Thyroid gland (tissue), 4 donors: ENCODE measurements around the gene DLG2. TPM values are rescaled to one million over a fixed set of nuclear protein-coding genes. Genes with fewer than 3 reads are reported as not detected.

Experiments
- DNase-seq, 2 donors: peaks; one replicate each; pipeline ENCODE4 v3.0.0-alpha.2; 2019
- H3K27ac ChIP-seq, 3 donors: fragments of 200-600 bp; sonication (generic); 1 replicate in 2 of 3; 2 replicates in 1 of 3; pipeline ENCODE4 v1.5.1; 2016 to 2019; ENCODE audit warnings: mild to moderate bottlenecking in 1 of 3, moderate library complexity in 1 of 3
- H3K27me3 ChIP-seq: fragments of 200-600 bp; sonication (generic); one replicate; pipeline ENCODE4 v1.5.1; 2019
- H3K36me3 ChIP-seq, 2 donors: fragments of 200-600 bp; sonication (generic); one replicate each; pipeline ENCODE4 v1.5.1; 2016 to 2019
- H3K4me1 ChIP-seq, 2 donors: fragments of 200-600 bp; sonication (generic); one replicate each; pipeline ENCODE4 v1.5.1; 2017 to 2019
- H3K4me3 ChIP-seq, 3 donors: fragments of 200-600 bp; sonication (generic); replicated peaks in 1 of 3; 1 replicate in 2 of 3; 2 replicates in 1 of 3; pipeline ENCODE4 v1.5.1; 2016; ENCODE audit warnings: mild to moderate bottlenecking in 1 of 3
- H3K9me3 ChIP-seq: fragments of 200-600 bp; sonication (generic); one replicate; pipeline ENCODE4 v1.5.1; 2017
- POLR2A ChIP-seq, 2 donors: fragments of 450-650 bp; IDR thresholded peaks; one replicate each; pipeline ENCODE4 v1.6.1; 2017; ENCODE audit warnings: antibody characterized with exemption in 2 of 2, mild to moderate bottlenecking in 2 of 2, moderate library complexity in 1 of 2
- WGBS, 2 donors: methylation state at CpG; one replicate each; pipeline ENCODE4 v1.1.5; 2017; 5-methylcytosine and 5-hydroxymethylcytosine counted together
- intact Hi-C: fragments of 100-400 bp; cut with DNase I; formaldehyde crosslinking; loops from one replicate; pipeline ENCODE4 v1.15.1; 2023
- total RNA-seq, 4 donors: library from RNA; depleted of rRNA; stranded (reverse); fragments of >200 nt; gene quantifications; one replicate each; pipeline ENCODE4 v1.2.3, GENCODE V29; 2016
- TF ChIP-seq, protein P1 (sequence below), 6 experiments: fragments of 200-600 bp in 3 of 6; fragments of 450-650 bp in 3 of 6; sonication (generic) in 3 of 6; IDR thresholded peaks; one replicate each; pipeline ENCODE4 v1.5.1; 2016 to 2019; ENCODE audit warnings: antibody characterized with exemption in 6 of 6, mild to moderate bottlenecking in 2 of 6, inconsistent platforms in 1 of 6, moderate library complexity in 1 of 6

DLG2 gene
- total RNA-seq, 4 donors from 2014 or later: 29.4 to 79.4 (median 42.4) TPM

DNA sequence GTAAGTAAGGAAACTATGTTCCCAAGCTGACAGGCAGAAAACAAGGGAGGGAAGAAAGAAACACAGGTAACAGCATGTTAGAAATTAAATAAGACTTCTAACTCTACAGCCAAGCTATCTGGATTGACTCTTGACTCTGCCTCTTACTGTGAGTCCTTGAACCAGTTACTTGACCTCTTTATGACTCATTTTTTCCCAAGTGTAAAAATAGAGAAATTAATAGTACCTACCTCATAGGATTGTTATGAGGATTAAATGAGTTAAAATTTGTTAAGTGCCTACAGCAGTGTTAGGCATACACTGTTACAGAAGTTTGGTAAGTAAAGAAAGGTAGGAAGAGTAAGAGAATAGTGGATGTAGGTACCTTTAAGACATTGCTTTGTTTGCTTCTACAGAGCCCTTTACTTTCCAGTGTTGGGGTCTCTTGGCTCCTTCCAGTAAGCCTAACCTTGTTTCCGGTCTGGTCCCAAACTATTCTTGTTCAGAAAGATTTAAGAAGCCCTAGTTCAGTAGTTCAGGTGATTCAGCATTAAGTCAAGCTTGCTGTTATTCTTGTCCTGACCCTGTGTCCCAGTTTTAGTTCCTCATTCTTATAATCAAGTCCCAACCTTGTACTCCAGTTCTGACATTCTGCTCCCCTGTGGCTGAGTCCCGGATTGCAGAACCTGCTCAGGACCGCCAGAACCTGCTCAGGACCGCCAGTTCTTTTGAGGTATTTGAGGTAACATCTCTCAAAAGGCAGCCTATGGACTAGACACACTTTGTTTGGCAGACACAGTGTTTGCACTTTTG is 1377.6 kb downstream of the DLG2 start:
- H3K27me3 ChIP-seq: no peaks in the 10 kb centered on the region
- peak overlapping the region in 2 of 3 donors; percentile 3 to 29 for H3K27ac ChIP-seq
- TF ChIP-seq, protein P1, sequence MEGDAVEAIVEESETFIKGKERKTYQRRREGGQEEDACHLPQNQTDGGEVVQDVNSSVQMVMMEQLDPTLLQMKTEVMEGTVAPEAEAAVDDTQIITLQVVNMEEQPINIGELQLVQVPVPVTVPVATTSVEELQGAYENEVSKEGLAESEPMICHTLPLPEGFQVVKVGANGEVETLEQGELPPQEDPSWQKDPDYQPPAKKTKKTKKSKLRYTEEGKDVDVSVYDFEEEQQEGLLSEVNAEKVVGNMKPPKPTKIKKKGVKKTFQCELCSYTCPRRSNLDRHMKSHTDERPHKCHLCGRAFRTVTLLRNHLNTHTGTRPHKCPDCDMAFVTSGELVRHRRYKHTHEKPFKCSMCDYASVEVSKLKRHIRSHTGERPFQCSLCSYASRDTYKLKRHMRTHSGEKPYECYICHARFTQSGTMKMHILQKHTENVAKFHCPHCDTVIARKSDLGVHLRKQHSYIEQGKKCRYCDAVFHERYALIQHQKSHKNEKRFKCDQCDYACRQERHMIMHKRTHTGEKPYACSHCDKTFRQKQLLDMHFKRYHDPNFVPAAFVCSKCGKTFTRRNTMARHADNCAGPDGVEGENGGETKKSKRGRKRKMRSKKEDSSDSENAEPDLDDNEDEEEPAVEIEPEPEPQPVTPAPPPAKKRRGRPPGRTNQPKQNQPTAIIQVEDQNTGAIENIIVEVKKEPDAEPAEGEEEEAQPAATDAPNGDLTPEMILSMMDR (IDR thresholded peaks at IDR 0.05): no peak
- no peak for TF ChIP-seq POLR2A (IDR thresholded peaks at IDR 0.05)
- 71 to 82% methylated on average over 4 of the region's 4 CpGs for WGBS, 2 donors
- no peaks in the 10 kb centered on the region for H3K36me3 ChIP-seq
- intact Hi-C loops: no loop called here
- peak; percentile 9 to 39 for DNase-seq
- H3K4me3 ChIP-seq: no peak overlapping the region
- H3K9me3 ChIP-seq: no peaks in the 10 kb centered on the region
- H3K4me1 ChIP-seq: peaks cover 0 to 7% of the 10 kb centered on the region in 2 donors

DNA sequence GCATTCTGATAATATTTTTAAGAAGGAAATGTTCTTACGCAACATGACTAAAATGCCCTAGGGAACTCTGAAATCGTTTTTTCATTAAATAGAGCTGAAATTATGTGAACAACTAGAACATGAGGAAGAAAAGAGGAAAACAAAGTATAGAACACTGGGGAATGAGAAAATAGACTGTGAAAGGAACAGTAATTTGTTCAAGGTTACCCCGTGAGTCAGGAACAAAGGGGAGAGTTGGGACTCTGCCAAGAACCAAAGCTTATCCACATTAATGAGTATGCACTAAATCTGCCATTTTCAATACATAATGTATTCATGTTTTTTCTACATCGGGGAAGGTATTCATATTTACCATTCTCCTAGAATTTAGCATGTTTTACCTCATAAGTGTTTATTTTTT is 1379.2 kb downstream of the DLG2 start:
- TF ChIP-seq, protein P1 (IDR thresholded peaks at IDR 0.05): no peak
- no peak for TF ChIP-seq POLR2A (IDR thresholded peaks at IDR 0.05)
- H3K27ac ChIP-seq: no peak overlapping the region
- H3K4me3 ChIP-seq: no peak overlapping the region
- peaks cover 0 to 7% of the 10 kb centered on the region in 2 donors for H3K4me1 ChIP-seq
- WGBS, 2 donors: 67 to 74% methylated on average over 4 of the region's 4 CpGs
- no peaks in the 10 kb centered on the region for H3K27me3 ChIP-seq
- no peaks in the 10 kb centered on the region for H3K9me3 ChIP-seq
- no peak for DNase-seq
- no peaks in the 10 kb centered on the region for H3K36me3 ChIP-seq
- intact Hi-C loops: no loop called here

DNA sequence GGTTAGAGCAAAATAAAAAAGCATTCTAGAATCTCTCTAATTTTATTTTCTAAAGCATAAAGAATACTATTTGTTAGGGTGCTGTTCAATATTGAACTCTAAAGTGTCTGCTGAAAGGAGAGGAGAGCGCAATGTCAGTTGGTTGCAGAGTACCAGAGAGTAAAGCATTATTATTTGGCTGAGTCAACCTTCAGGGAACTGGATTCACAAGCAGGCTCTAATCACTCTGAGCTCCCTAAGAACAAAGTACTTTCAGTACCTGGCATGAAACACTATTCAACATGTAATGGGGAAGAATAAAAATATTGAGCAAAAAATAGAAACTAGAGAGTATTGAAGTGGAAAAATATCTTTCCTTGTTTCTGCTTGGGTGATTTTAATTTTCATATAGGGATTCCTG is 1380.0 kb downstream of the DLG2 start:
- intact Hi-C loops: no loop called here
- Histone ChIP-seq H3K36me3 (no peaks in the 10 kb centered on the region), H3K27me3 (no peaks in the 10 kb centered on the region), H3K4me1 (peaks cover 0 to 7% of the 10 kb centered on the region in 2 donors), H3K9me3 (no peaks in the 10 kb centered on the region), H3K4me3 (no peak overlapping the region), H3K27ac (no peak overlapping the region)
- TF ChIP-seq, protein P1 (IDR thresholded peaks at IDR 0.05): no peak
- TF ChIP-seq POLR2A (IDR thresholded peaks at IDR 0.05): no peak
- WGBS, 2 donors: 91 to 98% methylated on average over 1 of the region's 1 CpG
- no peak for DNase-seq

GRCh38 chr11:84243629-84244263 is 1383.4 kb downstream of the DLG2 start:
- no peak for TF ChIP-seq POLR2A (IDR thresholded peaks at IDR 0.05)
- TF ChIP-seq, protein P1 (IDR thresholded peaks at IDR 0.05): no peak
- intact Hi-C loops: no loop called here
- 92 to 95% methylated on average over 3 of the region's 3 CpGs for WGBS, 2 donors

More at GRCh38 chr11:84243629-84244263, 1383.4 kb downstream of the DLG2 start:
- DNase-seq: no peak
- Histone ChIP-seq H3K4me3 (no peak overlapping the region), H3K36me3 (no peaks in the 10 kb centered on the region), H3K9me3 (no peaks in the 10 kb centered on the region), H3K27ac (no peak overlapping the region), H3K4me1 (peaks cover 0 to 10% of the 10 kb centered on the region in 2 donors), H3K27me3 (no peaks in the 10 kb centered on the region)
